ENCODE measurements around the gene MALSU1.

MALSU1 gene

GRCh38 chr7:23338863-23339262, 39.7 kb downstream of the MALSU1 start:
- no peak overlapping the region for H3K4me3 ChIP-seq (replicated peaks; ENCODE audit: low read depth, low read length)
- no peak for TF ChIP-seq CTCF (IDR thresholded peaks at IDR 0.05; ENCODE audit: low read depth, low read length, missing control alignments)
- DNase-seq (ENCODE audit: extremely low read depth, low read depth) = no peak

DNA sequence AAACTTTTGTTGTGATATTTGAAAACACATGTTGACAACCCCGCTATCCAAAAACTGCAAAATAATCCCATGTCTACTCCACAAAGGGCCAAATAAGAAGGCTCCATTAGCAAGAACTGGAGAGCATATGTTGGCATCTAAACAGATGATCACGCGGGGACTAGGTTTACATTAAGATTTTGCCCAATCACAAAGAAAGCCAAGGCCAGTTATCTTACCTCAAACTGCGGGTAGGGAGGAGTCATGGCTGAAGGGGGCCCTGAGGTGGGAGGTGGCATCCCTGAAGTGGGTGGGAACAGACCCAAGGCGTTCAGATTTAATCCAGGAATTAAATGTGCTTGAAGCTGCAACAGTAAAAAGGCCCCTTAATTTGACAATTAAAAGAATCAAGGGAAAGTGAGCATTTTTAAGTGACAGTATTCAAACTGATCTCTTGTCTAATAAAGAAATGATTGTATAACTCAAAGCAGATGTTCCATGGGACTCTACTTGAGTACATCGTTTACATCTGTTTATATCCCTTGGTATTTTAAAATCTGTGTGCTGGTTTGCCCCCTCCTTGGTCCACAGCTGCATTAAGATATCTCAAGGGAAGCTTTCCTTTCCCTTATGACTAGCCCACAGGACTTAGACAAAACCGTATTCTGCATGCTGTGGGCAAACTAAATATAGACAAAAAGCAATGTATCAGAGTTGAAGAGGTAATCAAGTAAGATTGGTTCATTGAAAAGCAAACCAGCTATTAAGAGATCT, 42.9 kb downstream of the MALSU1 start:
- no peak for TF ChIP-seq CTCF (IDR thresholded peaks at IDR 0.05; ENCODE audit: low read depth, low read length, missing control alignments)
- no peak for DNase-seq (ENCODE audit: extremely low read depth, low read depth)
- H3K4me3 ChIP-seq (replicated peaks; ENCODE audit: low read depth, low read length) = no peak overlapping the region

DNA sequence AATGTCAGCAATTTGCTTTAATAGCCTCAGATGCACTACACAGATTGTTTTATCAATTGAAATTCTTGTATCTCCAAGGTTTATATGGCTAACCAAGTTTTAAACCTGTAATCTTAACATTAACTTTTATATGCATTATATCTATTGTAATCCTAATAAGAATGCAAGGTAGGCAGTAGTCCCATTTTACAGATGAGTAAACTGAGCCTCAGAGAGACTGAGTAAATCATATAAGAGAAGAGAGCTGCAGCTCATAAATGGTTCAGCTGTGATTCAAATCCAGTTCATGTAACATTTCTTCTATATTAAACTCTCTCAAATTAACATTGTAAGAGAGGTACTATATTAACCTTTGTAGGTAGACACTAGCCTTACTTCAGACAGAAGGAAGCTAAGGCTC, 44.0 kb downstream of the MALSU1 start:
- H3K4me3 ChIP-seq (replicated peaks; ENCODE audit: low read depth, low read length) = no peak overlapping the region
- DNase-seq (ENCODE audit: extremely low read depth, low read depth) = no peak
- TF ChIP-seq CTCF (IDR thresholded peaks at IDR 0.05; ENCODE audit: low read depth, low read length, missing control alignments) = no peak

DNA sequence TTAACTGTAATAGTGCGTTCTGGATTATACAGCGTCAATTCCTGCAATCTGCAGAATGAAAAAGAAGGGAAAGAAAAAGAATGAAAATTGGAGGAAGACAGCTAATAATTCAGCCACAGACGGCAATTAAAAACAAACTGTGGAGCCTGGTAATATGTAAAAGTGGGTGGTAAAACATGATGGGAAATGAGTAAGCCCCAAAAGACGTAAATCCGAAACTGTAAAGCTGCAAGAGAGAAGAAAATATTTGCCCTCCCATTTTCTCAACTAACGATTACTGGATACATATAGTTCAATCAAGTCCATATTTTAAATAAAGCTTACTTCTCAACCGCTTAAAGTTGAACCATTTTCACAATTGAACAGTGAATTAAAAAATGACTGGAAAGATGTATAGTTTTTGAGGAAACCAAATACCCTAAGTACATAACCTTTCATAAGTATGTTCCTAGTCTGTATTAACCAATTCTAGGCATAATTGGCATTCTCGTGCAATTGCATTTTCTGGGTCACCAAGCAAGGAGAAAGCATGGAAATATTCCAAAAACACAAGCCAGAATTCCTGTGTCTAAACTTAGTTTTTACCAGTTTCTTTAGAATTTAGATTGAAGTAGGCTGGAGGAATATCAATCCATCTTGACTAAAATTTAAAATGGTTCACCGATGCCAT, 44.8 kb downstream of the MALSU1 start:
- no peak for TF ChIP-seq CTCF (IDR thresholded peaks at IDR 0.05; ENCODE audit: low read depth, low read length, missing control alignments)
- no peak for DNase-seq (ENCODE audit: extremely low read depth, low read depth)
- no peak overlapping the region for H3K4me3 ChIP-seq (replicated peaks; ENCODE audit: low read depth, low read length)

DNA sequence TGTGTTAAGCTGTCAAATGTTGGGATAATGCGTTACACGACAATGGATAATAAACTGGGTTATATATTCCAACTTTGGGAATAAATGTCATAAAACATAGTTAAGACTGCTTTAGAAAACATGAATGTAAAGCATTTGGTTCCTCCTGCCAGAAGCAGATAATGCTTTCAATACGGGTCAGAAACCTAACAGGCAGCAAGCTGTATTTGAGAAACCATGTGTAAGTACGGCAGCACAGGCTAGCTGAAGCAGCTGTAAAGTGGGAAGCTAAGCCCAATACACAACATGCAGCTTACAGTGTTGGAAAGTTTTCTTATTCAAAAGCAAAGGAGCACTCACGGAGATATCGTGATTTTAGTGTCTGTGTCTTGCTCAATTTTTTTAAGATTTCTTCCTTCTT, 46.5 kb downstream of the MALSU1 start:
- no peak for DNase-seq (ENCODE audit: extremely low read depth, low read depth)
- no peak for TF ChIP-seq CTCF (IDR thresholded peaks at IDR 0.05; ENCODE audit: low read depth, low read length, missing control alignments)
- H3K4me3 ChIP-seq (replicated peaks; ENCODE audit: low read depth, low read length) = no peak overlapping the region

GRCh38 chr7:23346316-23346715, 47.2 kb downstream of the MALSU1 start:
- no peak for DNase-seq (ENCODE audit: extremely low read depth, low read depth)
- no peak for TF ChIP-seq CTCF (IDR thresholded peaks at IDR 0.05; ENCODE audit: low read depth, low read length, missing control alignments)
- no peak overlapping the region for H3K4me3 ChIP-seq (replicated peaks; ENCODE audit: low read depth, low read length)
